ENCODE results near the gene EVX1.

GRCh38 chr7:27194686-27195379 lies 47.8 kb upstream of the EVX1 start:
- TF ChIP-seq CTCF (conservative IDR thresholded peaks at IDR 0.05 in 1 of 2, IDR thresholded peaks at IDR 0.05 in 1 of 2; ENCODE audit: extremely low read depth in 1 of 2, insufficient read depth in 1 of 2, low read depth in 1 of 2, low read length in 2 of 2), result no peak
- TF ChIP-seq EZH2 (IDR thresholded peaks at IDR 0.05; ENCODE audit: borderline replicate concordance, low read length), result no peak

Measured in mammary epithelial cell (primary cell).